HUES6 (cell line): ENCODE data around the gene SLC25A33.
"Not testable (repeated sequence)": the region's sequence is repeated elsewhere in the genome, so short reads cannot be mapped to it uniquely, and the experiment has no call there.

Experiments
- H3K27ac ChIP-seq: 2 replicates; pipeline ENCODE4 v1.7.0; 2013; ENCODE audit warnings: low read depth, mild to moderate bottlenecking, low read length, inconsistent platforms
- H3K27me3 ChIP-seq: 2 replicates; pipeline ENCODE4 v1.6.1; 2013; ENCODE audit warnings: low read length; ENCODE audit not compliant: control insufficient read depth, insufficient read depth
- H3K36me3 ChIP-seq: 2 replicates; pipeline ENCODE4 v1.6.1; 2013; ENCODE audit warnings: low read length; ENCODE audit not compliant: control insufficient read depth, insufficient read depth
- H3K4me1 ChIP-seq: 2 replicates; pipeline ENCODE4 v1.6.1; 2013; ENCODE audit warnings: low read length; ENCODE audit not compliant: control insufficient read depth, insufficient read depth
- H3K4me3 ChIP-seq: 2 replicates; pipeline ENCODE4 v1.5.1; 2013; ENCODE audit warnings: low read depth, low read length
- H3K9ac ChIP-seq: one replicate; pipeline ENCODE4 v1.6.1; 2013; ENCODE audit warnings: mild to moderate bottlenecking, low read length
- H3K9me3 ChIP-seq: 2 replicates; pipeline ENCODE4 v1.6.1; 2013; ENCODE audit warnings: low read depth, low read length; ENCODE audit not compliant: control insufficient read depth, insufficient read depth

SLC25A33 gene

GRCh38 chr1:9561429-9561828 is 22.2 kb downstream of the SLC25A33 start:
- Histone ChIP-seq H3K4me3 (no peak overlapping the region), H3K9ac (no peak overlapping the region), H3K9me3 (peaks cover 6% of the 10 kb centered on the region; the same call in 1 of the 2 replicates), H3K4me1 (peaks cover 14% of the 10 kb centered on the region; the same call in 1 of the 2 replicates), H3K27ac (no peak overlapping the region), H3K27me3 (peaks cover 23% of the 10 kb centered on the region; the same call in 1 of the 2 replicates), H3K36me3 (peaks cover 36% of the 10 kb centered on the region)

GRCh38 chr1:9569267-9569666 is 30.0 kb downstream of the SLC25A33 start:
- Histone ChIP-seq H3K9ac (no peak overlapping the region), H3K4me3 (no peak overlapping the region), H3K27ac (no peak overlapping the region), H3K9me3 (no peaks in the 10 kb centered on the region), H3K4me1 (no peaks in the 10 kb centered on the region), H3K36me3 (peaks cover 26% of the 10 kb centered on the region), H3K27me3 (no peaks in the 10 kb centered on the region)

GRCh38 chr1:9570886-9571529 is 31.7 kb downstream of the SLC25A33 start:
- H3K27me3 ChIP-seq, H3K4me3 ChIP-seq, H3K27ac ChIP-seq, H3K4me1 ChIP-seq, H3K9me3 ChIP-seq, H3K9ac ChIP-seq: not testable (repeated sequence)
- peaks cover 31% of the 10 kb centered on the region for H3K36me3 ChIP-seq

GRCh38 chr1:9573723-9574122 is 34.5 kb downstream of the SLC25A33 start:
- H3K4me1 ChIP-seq, result no peaks in the 10 kb centered on the region
- H3K27me3 ChIP-seq, result no peaks in the 10 kb centered on the region
- no peak overlapping the region for H3K4me3 ChIP-seq
- H3K27ac ChIP-seq, result no peak overlapping the region
- no peaks in the 10 kb centered on the region for H3K9me3 ChIP-seq
- no peak overlapping the region for H3K9ac ChIP-seq
- H3K36me3 ChIP-seq, result peaks cover 50% of the 10 kb centered on the region

GRCh38 chr1:9575486-9575885 is 36.2 kb downstream of the SLC25A33 start:
- no peak overlapping the region for H3K27ac ChIP-seq
- H3K36me3 ChIP-seq, result peaks cover 61% of the 10 kb centered on the region
- no peaks in the 10 kb centered on the region for H3K9me3 ChIP-seq
- no peaks in the 10 kb centered on the region for H3K27me3 ChIP-seq
- no peak overlapping the region for H3K9ac ChIP-seq
- H3K4me1 ChIP-seq, result no peaks in the 10 kb centered on the region
- H3K4me3 ChIP-seq, result no peak overlapping the region

- Histone ChIP-seq H3K4me1 (no peaks in the 10 kb centered on the region), H3K4me3 (no peak overlapping the region), H3K36me3 (peaks cover 59% of the 10 kb centered on the region), H3K9me3 (no peaks in the 10 kb centered on the region), H3K27ac (no peak overlapping the region), H3K27me3 (no peaks in the 10 kb centered on the region), H3K9ac (no peak overlapping the region)
Observed at GRCh38 chr1:9576903-9577302, 37.6 kb downstream of the SLC25A33 start.

- Histone ChIP-seq H3K4me3 (no peak overlapping the region), H3K9me3 (no peaks in the 10 kb centered on the region), H3K4me1 (no peaks in the 10 kb centered on the region), H3K36me3 (peaks cover 61% of the 10 kb centered on the region), H3K27me3 (no peaks in the 10 kb centered on the region), H3K9ac (no peak overlapping the region), H3K27ac (no peak overlapping the region)
Observed at GRCh38 chr1:9577423-9577822, 38.2 kb downstream of the SLC25A33 start.

- Histone ChIP-seq H3K9me3 (no peaks in the 10 kb centered on the region), H3K4me1 (no peaks in the 10 kb centered on the region), H3K36me3 (peaks cover 65% of the 10 kb centered on the region), H3K27me3 (no peaks in the 10 kb centered on the region), H3K4me3 (no peak overlapping the region), H3K9ac (no peak overlapping the region), H3K27ac (no peak overlapping the region)
Observed at GRCh38 chr1:9580942-9581341, 41.7 kb downstream of the SLC25A33 start.

- Histone ChIP-seq H3K4me3 (no peak overlapping the region), H3K9ac (no peak overlapping the region), H3K9me3 (no peaks in the 10 kb centered on the region), H3K36me3 (peaks cover 23% of the 10 kb centered on the region), H3K4me1 (peaks cover 16% of the 10 kb centered on the region), H3K27ac (no peak overlapping the region), H3K27me3 (no peaks in the 10 kb centered on the region)
Observed at GRCh38 chr1:9586147-9586766, 47.0 kb downstream of the SLC25A33 start.

GRCh38 chr1:9588551-9589143 is 49.4 kb downstream of the SLC25A33 start, which contains the start of gene TMEM201:
TMEM201 (plus strand) TSS chr1:9588911; CDS start chr1:9588931, 20 bp downstream.
- peak within 1 kb of the TSS; percentile 48; the same call in 1 of the 2 replicates for H3K27ac ChIP-seq
- H3K4me3 ChIP-seq, result peak within 1 kb of the TSS; percentile 95
- peak within 1 kb of the TSS; percentile 80 for H3K9ac ChIP-seq
- H3K4me1 ChIP-seq, result peaks cover 40% of the 10 kb centered on the region
- H3K27me3 ChIP-seq, result no peaks in the 10 kb centered on the region
- H3K9me3 ChIP-seq, result no peaks in the 10 kb centered on the region
- H3K36me3 ChIP-seq, result peaks cover 6% of the 10 kb centered on the region; the same call in 1 of the 2 replicates

- Histone ChIP-seq H3K9me3 (no peaks in the 10 kb centered on the region), H3K4me3 (peak overlapping the region; percentile 95), H3K27ac (peak overlapping the region; percentile 48; the same call in 1 of the 2 replicates), H3K4me1 (peaks cover 46% of the 10 kb centered on the region), H3K27me3 (no peaks in the 10 kb centered on the region), H3K36me3 (peaks cover 6% of the 10 kb centered on the region; the same call in 1 of the 2 replicates), H3K9ac (peak overlapping the region; percentile 80)
Observed at GRCh38 chr1:9589144-9589718, 50.0 kb downstream of the SLC25A33 start.
